HepG2 (cell line): Measurements from ENCODE around the gene PROS1. TPM values are rescaled to one million over a fixed set of nuclear protein-coding genes. Genes with fewer than 3 reads are reported as not detected.

ENCODE experiments used
- ATAC-seq: fragments of 200-7000 bp; cut with Tn5 transposase; 3 replicates; pipeline ENCODE4 v1.9.1; 2020; ENCODE audit warnings: mild to moderate bottlenecking, moderate library complexity
- BruUV-seq: library from RNA; stranded (reverse); fragments of 400-500 nt; replicated peaks from 2 replicates; lab custom pipeline; 2021; lab: Mats Ljungman, UMichigan
- CTCF ChIA-PET: fragments of 300-600 bp; formaldehyde crosslinking; extraction: SDS; loops from one replicate; lab custom pipeline; 2021; ENCODE audit warnings: low total read pairs, inconsistent platforms, low intra/inter-chr PET ratio; lab: Yijun Ruan, JAX
- POLR2A ChIA-PET: fragments of 350-600 bp; sonication (Branson Sonifier 250); formaldehyde crosslinking; loops from one replicate; lab custom pipeline; 2020; ENCODE audit warnings: antibody characterized with exemption, inconsistent platforms; lab: Yijun Ruan, JAX
- DNase-seq: peaks from one replicate; pipeline ENCODE4 v3.0.0-alpha.2; 2015; ENCODE audit warnings: low spot score
- FAIRE-seq: peaks from 3 replicates; lab custom pipeline; 2011; peaks lifted over from hg19 to GRCh38; lab: Jason Lieb, UNC
- H2AFZ ChIP-seq: one replicate; pipeline ENCODE4 v1.6.1; 2011; ENCODE audit warnings: low read length, inconsistent platforms
- H3K27ac ChIP-seq: fragments of 300-600 bp; 3 replicates; pipeline ENCODE4 v1.8.0; 2011; ENCODE audit warnings: mixed run types, mild to moderate bottlenecking, mixed read lengths, low read length, inconsistent platforms; ENCODE audit not compliant: insufficient read depth; ENCODE audit errors: extremely low read length
- H3K27me3 ChIP-seq, 2 experiments: fragments of 200-600 bp in 1 of 2; 2 replicates in 1 of 2; 3 replicates in 1 of 2; pipeline versions ENCODE4 v1.6.0 to v1.8.0; 2011; ENCODE audit warnings: low read length in 2 of 2, mild to moderate bottlenecking in 2 of 2, moderate library complexity in 2 of 2, inconsistent platforms in 1 of 2; ENCODE audit not compliant: insufficient read depth in 2 of 2, control insufficient read depth in 1 of 2
- H3K36me3 ChIP-seq, 2 experiments: fragments of 200-600 bp in 1 of 2; replicated peaks in 1 of 2; 2 replicates in 1 of 2; 3 replicates in 1 of 2; pipeline versions ENCODE4 v1.5.1 to v1.8.0; 2011; ENCODE audit warnings: low read length in 2 of 2, inconsistent platforms in 1 of 2; ENCODE audit not compliant: insufficient read depth in 2 of 2, control insufficient read depth in 1 of 2
- H3K4me1 ChIP-seq: 2 replicates; pipeline ENCODE4 v1.5.1; 2012; ENCODE audit warnings: low read length, inconsistent platforms; ENCODE audit not compliant: insufficient read depth
- H3K4me2 ChIP-seq: 2 replicates; pipeline ENCODE4 v1.6.0; 2011; ENCODE audit warnings: low read depth, low read length, inconsistent platforms
- H3K4me3 ChIP-seq, 3 experiments: fragments of 200-600 bp in 1 of 3; sonication (generic), shearing (Covaris generic) in 1 of 3; replicated peaks in 1 of 3; 2 replicates each; pipeline ENCODE4 v1.5.1; 2011 to 2016; ENCODE audit warnings: low read length in 3 of 3, inconsistent platforms in 2 of 3, low read depth in 2 of 3, mild to moderate bottlenecking in 2 of 3, control low read depth in 1 of 3, mixed read lengths in 1 of 3; ENCODE audit not compliant: insufficient read depth in 1 of 3
- H3K79me2 ChIP-seq: one replicate; pipeline ENCODE4 v1.6.1; 2011; ENCODE audit warnings: low read length, inconsistent platforms; ENCODE audit not compliant: insufficient read depth
- H3K9ac ChIP-seq: 2 replicates; pipeline ENCODE4 v1.6.0; 2011; ENCODE audit warnings: mild to moderate bottlenecking, low read depth, low read length, inconsistent platforms; ENCODE audit not compliant: insufficient read depth
- H3K9me3 ChIP-seq: 2 replicates; pipeline ENCODE4 v1.5.1; 2012; ENCODE audit warnings: mild to moderate bottlenecking, low read length
- H4K20me1 ChIP-seq: 2 replicates; pipeline ENCODE4 v1.6.0; 2011; ENCODE audit warnings: inconsistent platforms, mild to moderate bottlenecking, low read length, moderate library complexity; ENCODE audit not compliant: insufficient read depth
- ATAD3A ChIP-seq: sonication (generic); formaldehyde crosslinking; IDR thresholded peaks from 2 replicates; pipeline ENCODE4 v1.4.0; 2020; ENCODE audit warnings: missing genetic modification reagents
- HCFC1 ChIP-seq: fragments of 150-350 bp; IDR thresholded peaks from 2 replicates; pipeline ENCODE4 v1.6.1; 2014; ENCODE audit warnings: low read depth, low read length
- HNF4G ChIP-seq, 2 experiments: sonication (generic) in 1 of 2; formaldehyde crosslinking in 1 of 2; IDR thresholded peaks; 2 replicates each; pipeline versions ENCODE4 v1.4.0 to v1.6.1; 2011 to 2020; ENCODE audit warnings: borderline replicate concordance in 2 of 2, low read depth in 2 of 2, mild to moderate bottlenecking in 2 of 2, low read length in 1 of 2, missing genetic modification reagents in 1 of 2, moderate library complexity in 1 of 2
- IRF1 ChIP-seq: sonication (generic); formaldehyde crosslinking; IDR thresholded peaks from 2 replicates; pipeline ENCODE4 v1.4.0; 2020; ENCODE audit warnings: low read depth, mild to moderate bottlenecking, missing genetic modification reagents
- KLF12 ChIP-seq: sonication (generic); formaldehyde crosslinking; IDR thresholded peaks from 2 replicates; pipeline ENCODE4 v1.4.0; 2020; ENCODE audit warnings: missing genetic modification reagents, borderline replicate concordance
- SALL2 ChIP-seq: sonication (generic); formaldehyde crosslinking; IDR thresholded peaks from 2 replicates; pipeline ENCODE4 v1.8.1; 2023; ENCODE audit warnings: mild to moderate bottlenecking, missing genetic modification reagents, inconsistent platforms
- SNAPC2 ChIP-seq: sonication (generic); formaldehyde crosslinking; IDR thresholded peaks from 2 replicates; pipeline ENCODE4 v1.8.1; 2022; ENCODE audit warnings: mild to moderate bottlenecking, missing genetic modification reagents
- SYNCRIP ChIP-seq: fragments of 200-400 bp; formaldehyde crosslinking; IDR thresholded peaks from 2 replicates; pipeline ENCODE4 v1.6.1; 2018; ENCODE audit warnings: mild to moderate bottlenecking, low read depth, low read length; ENCODE audit not compliant: insufficient read depth
- TBX3 ChIP-seq: fragments of 450-650 bp; IDR thresholded peaks from 2 replicates; pipeline ENCODE4 v1.6.1; 2017; ENCODE audit warnings: antibody characterized with exemption, mild to moderate bottlenecking, inconsistent platforms, borderline replicate concordance
- ZBTB25 ChIP-seq: IDR thresholded peaks from 2 replicates; pipeline ENCODE4 v1.6.1; 2018; ENCODE audit warnings: missing genetic modification reagents
- ZNF30 ChIP-seq: sonication (generic); formaldehyde crosslinking; IDR thresholded peaks from 2 replicates; pipeline ENCODE4 v1.5.0; 2020; ENCODE audit warnings: mild to moderate bottlenecking, missing genetic modification reagents
- ZNF350 ChIP-seq: sonication (generic); formaldehyde crosslinking; IDR thresholded peaks from 2 replicates; pipeline ENCODE4 v1.4.0; 2020; ENCODE audit warnings: mild to moderate bottlenecking, low read depth, missing genetic modification reagents, borderline replicate concordance
- ZNF781 ChIP-seq: sonication (generic); formaldehyde crosslinking; IDR thresholded peaks from 2 replicates; pipeline ENCODE4 v1.5.1; 2020; ENCODE audit warnings: borderline replicate concordance, mild to moderate bottlenecking, missing genetic modification reagents; ENCODE audit errors: not compliant biosample characterization
- WGBS: methylation state at CpG from one replicate; pipeline ENCODE4 v1.1.6; 2017; ENCODE audit warnings: low lambda C conversion rate; 5-methylcytosine and 5-hydroxymethylcytosine counted together
- in situ Hi-C: cut with HindIII; loops from 2 replicates; pipeline ENCODE4 v1.10.0; 2017; ENCODE audit warnings: low pct_unique_long_range_greater_than_20kb; ENCODE audit not compliant: extremely low pct_ligation_motif_present
- intact Hi-C: fragments of 100-400 bp; cut with micrococcal nuclease; formaldehyde crosslinking; loops from one replicate; pipeline ENCODE4 v1.10.0; 2022; ENCODE audit not compliant: unreplicated experiment
- polyA plus RNA-seq, 8 experiments: library from polyadenylated mRNA; depleted of rRNA in 3 of 8; stranded (reverse) in 7 of 8; unstranded in 1 of 8; fragments of >200 nt; fragmentation: Illumina TruSeq in 4 of 8; extraction: Trizol in 4 of 8; gene quantifications; 2 replicates each; pipeline versions ENCODE4 v1.2.1 to v1.2.3, GENCODE V29; 2011 to 2016; ENCODE audit warnings: low read depth in 4 of 8, missing spikeins in 1 of 8, mixed read lengths in 1 of 8; ENCODE audit not compliant: insufficient read depth in 1 of 8
- total RNA-seq, 5 experiments: library from RNA; depleted of rRNA; stranded (reverse); fragments of >200 nt; fragmentation: Illumina TruSeq; extraction: Trizol; gene quantifications; 2 replicates each; pipeline ENCODE4 v1.2.3, GENCODE V29; 2016; ENCODE audit warnings: low read depth in 1 of 5

Gene PROS1
- total and polyA plus RNA-seq, 2 of the 13 experiments (the other 11 are each of a cell fraction or from before 2014, with no cell fraction given), result 63.8 to 76.8 TPM

GRCh38 chr3:93973131-93974126 is at the start of gene PROS1 (continued):
- TF ChIP-seq HNF4G (IDR thresholded peaks at IDR 0.05; ENCODE audit: borderline replicate concordance, low read depth, low read length) (peak; percentile 54; the same call in 1 of the 2 replicates), HNF4G (CRISPR knock-in tag; IDR thresholded peaks at IDR 0.05; ENCODE audit: borderline replicate concordance, low read depth) (peak; percentile 49; the same call in 1 of the 2 replicates), ZNF30 (CRISPR knock-in tag) (no peak), TBX3 (no peak), HCFC1 (no peak), ZNF781 (CRISPR knock-in tag) (peak; percentile 22), ATAD3A (no peak), SALL2 (CRISPR knock-in tag) (peak; percentile 70)

GRCh38 chr3:94020293-94020692 is 46.6 kb upstream of the PROS1 start:
- ChIA-PET POLR2A (no interaction called here), CTCF (no interaction called here)
- WGBS, result 93% methylated on average over 3 of the region's 3 CpGs
- ATAC-seq, result no peak
- no peak overlapping the region for H3K4me3 ChIP-seq
- H3K4me1 ChIP-seq, result no peaks in the 10 kb centered on the region
- FAIRE-seq, result no peak
- H3K4me2 ChIP-seq, result no peak overlapping the region
- in situ Hi-C loops, result no loop called here
- no peak overlapping the region for H3K27ac ChIP-seq
- H4K20me1 ChIP-seq, result no peaks in the 10 kb centered on the region
- no peaks in the 10 kb centered on the region for H3K27me3 ChIP-seq
- no peak for TF ChIP-seq SYNCRIP
- no peak for TF ChIP-seq ZNF350 (CRISPR knock-in tag)
- no peak for TF ChIP-seq KLF12 (CRISPR knock-in tag)
- no peak for TF ChIP-seq SNAPC2 (CRISPR knock-in tag)
- no peak for TF ChIP-seq IRF1
- no peak for TF ChIP-seq ZBTB25 (CRISPR knock-in tag)
- DNase-seq, result no peak
- no peaks in the 10 kb centered on the region for H3K79me2 ChIP-seq
- H2AFZ ChIP-seq, result no peak overlapping the region
- BruUV-seq, result no TSS peak
- no peaks in the 10 kb centered on the region for H3K36me3 ChIP-seq
- no peaks in the 10 kb centered on the region for H3K9me3 ChIP-seq
- H3K9ac ChIP-seq, result no peak overlapping the region
- intact Hi-C loops, result no loop called here
